Measurements from ENCODE around the gene RTBDN. TPM values are rescaled to one million over a fixed set of nuclear protein-coding genes. Genes with fewer than 3 reads are reported as not detected.
"Not testable (repeated sequence)": the region's sequence is repeated elsewhere in the genome, so short reads cannot be mapped to it uniquely, and the experiment has no call there.

The RTBDN gene
- total RNA-seq, 1 experiment from 2014 or later = 25.1 TPM

GRCh38 chr19:12797607-12798006 lies 36.8 kb downstream of the RTBDN start:
- H3K9me3 ChIP-seq (ENCODE audit: control insufficient read depth in 1 of 2, insufficient read depth in 1 of 2, low read depth in 1 of 2, low read length in 2 of 2) = not testable (repeated sequence)
- intact Hi-C loops (cut with micrococcal nuclease) = loop anchor here (2.0 kb wide), 1 partner anchor 121 kb away; no protein-coding TSS in a partner anchor
- CTCF ChIA-PET = interaction anchor here (0.6 to 6.4 kb wide), 6 partner anchors 8 to 348 kb away, joined by 3 to 123 read pairs (median 4); partner anchors contain the start of gene RNASEH2A

GRCh38 chr19:12797141-12797587 lies 37.2 kb downstream of the RTBDN start:
- H4K20me1 ChIP-seq (ENCODE audit: insufficient read depth) = no peaks in the 10 kb centered on the region
- H3K4me1 ChIP-seq (ENCODE audit: control insufficient read depth in 1 of 2, insufficient read depth in 2 of 2, low read length in 2 of 2) = peaks cover 29 to 64% of the 10 kb centered on the region in 2 experiments
- peaks cover 4 to 19% of the 10 kb centered on the region in 2 experiments; a peak in 3 of 4 replicates for H3K36me3 ChIP-seq (ENCODE audit: control insufficient read depth in 1 of 2, insufficient read depth in 2 of 2, low read length in 2 of 2)
- POLR2A ChIA-PET = interaction anchor here (0.7 kb wide), 1 partner anchor 20 kb away, joined by 3 read pairs; no protein-coding TSS in a partner anchor
- no peaks in the 10 kb centered on the region for H3K9me3 ChIP-seq (ENCODE audit: control insufficient read depth in 1 of 2, insufficient read depth in 1 of 2, low read depth in 1 of 2, low read length in 2 of 2)
- RAD21 ChIA-PET (ENCODE audit: low non-redundant PET in 1 of 2, low total read pairs in 2 of 2, uncharacterized antibody in 2 of 2, unreplicated experiment in 2 of 2) = interaction anchor here (1.8 to 3.4 kb wide), 3 partner anchors 19 to 31 kb away, joined by 5 to 15 read pairs (median 12); no protein-coding TSS in a partner anchor
- TF ChIP-seq FOSL1 (IDR thresholded peaks at IDR 0.05; ENCODE audit: low read depth) (no peak), TCF7L2 (IDR thresholded peaks at IDR 0.05; ENCODE audit: borderline replicate concordance, extremely low read depth, insufficient read depth, insufficient read length) (no peak), ZFX (IDR thresholded peaks at IDR 0.05) (no peak), POLR2A (IDR thresholded peaks at IDR 0.05; ENCODE audit: borderline replicate concordance, extremely low read depth, insufficient read depth, insufficient read length) (no peak), CEBPB (IDR thresholded peaks at IDR 0.05; ENCODE audit: low read depth) (no peak), CTCF (IDR thresholded peaks at IDR 0.05 in 2 of 3, conservative IDR thresholded peaks at IDR 0.05 in 1 of 3; ENCODE audit: borderline replicate concordance in 1 of 3, insufficient read depth in 1 of 3, low read depth in 2 of 3, low read length in 2 of 3) (no peak), SIN3A (IDR thresholded peaks at IDR 0.05; ENCODE audit: low read depth) (no peak), ELF1 (IDR thresholded peaks at IDR 0.05; ENCODE audit: borderline replicate concordance, low read depth) (no peak), YY1 (IDR thresholded peaks at IDR 0.05; ENCODE audit: extremely low read depth, insufficient replicate concordance, low read depth, low read length) (no peak)
- peaks cover 36% of the 10 kb centered on the region for H3K79me2 ChIP-seq (ENCODE audit: insufficient read depth, low read length)
- H3K27ac ChIP-seq (ENCODE audit: low read depth, low read length) = peak overlapping the region; percentile 70; the same call in 1 of the 2 replicates
- CTCF ChIA-PET = interaction anchor here (1.2 to 6.4 kb wide), 3 partner anchors 32 to 50 kb away, joined by 3 to 123 read pairs (median 87); no protein-coding TSS in a partner anchor
- H2AFZ ChIP-seq (ENCODE audit: low read depth, low read length, poor library complexity, severe bottlenecking) = no peak overlapping the region
- BruUV-seq (replicated peaks) = no TSS peak
- ATAC-seq = no peak
- no peak overlapping the region for H3K9ac ChIP-seq (ENCODE audit: low read length)
- H3K4me2 ChIP-seq (ENCODE audit: low read length) = no peak overlapping the region
- intact Hi-C loops (cut with micrococcal nuclease) = loop anchor here (2.0 kb wide), 1 partner anchor 120 kb away; no protein-coding TSS in a partner anchor
- no peaks in the 10 kb centered on the region for H3K27me3 ChIP-seq (ENCODE audit: insufficient read depth, low read length)
- no peak overlapping the region for H3K4me3 ChIP-seq (replicated peaks in 1 of 2; ENCODE audit: low read depth in 1 of 2, low read length in 2 of 2)
- DNase-seq (ENCODE audit: low read depth, low spot score) = no peak
- no peaks in the 10 kb centered on the region for H3K9me2 ChIP-seq (ENCODE audit: insufficient read depth)

More at GRCh38 chr19:12797607-12798006, 36.8 kb downstream of the RTBDN start:
- not testable (repeated sequence) for H2AFZ ChIP-seq (ENCODE audit: low read depth, low read length, poor library complexity, severe bottlenecking); ATAC-seq; H3K27me3 ChIP-seq (ENCODE audit: insufficient read depth, low read length); H4K20me1 ChIP-seq (ENCODE audit: insufficient read depth); H3K9me2 ChIP-seq (ENCODE audit: insufficient read depth); H3K9ac ChIP-seq (ENCODE audit: low read length); DNase-seq (ENCODE audit: low read depth, low spot score); H3K4me3 ChIP-seq (replicated peaks in 1 of 2; ENCODE audit: low read depth in 1 of 2, low read length in 2 of 2); BruUV-seq (replicated peaks); H3K27ac ChIP-seq (ENCODE audit: low read depth, low read length); H3K4me2 ChIP-seq (ENCODE audit: low read length)
- Histone ChIP-seq H3K36me3 (ENCODE audit: control insufficient read depth in 1 of 2, insufficient read depth in 2 of 2, low read length in 2 of 2) (peaks cover 4 to 19% of the 10 kb centered on the region in 2 experiments; a peak in 3 of 4 replicates), H3K4me1 (ENCODE audit: control insufficient read depth in 1 of 2, insufficient read depth in 2 of 2, low read length in 2 of 2) (peaks cover 32 to 66% of the 10 kb centered on the region in 2 experiments), H3K79me2 (ENCODE audit: insufficient read depth, low read length) (peaks cover 31% of the 10 kb centered on the region)
- ChIA-PET POLR2A (interaction anchor here (0.7 kb wide), 1 partner anchor 20 kb away, joined by 3 read pairs; no protein-coding TSS in a partner anchor), RAD21 (ENCODE audit: low non-redundant PET in 1 of 2, low total read pairs in 2 of 2, uncharacterized antibody in 2 of 2, unreplicated experiment in 2 of 2) (interaction anchor here (1.8 to 3.4 kb wide), 3 partner anchors 20 to 31 kb away, joined by 5 to 15 read pairs (median 12); no protein-coding TSS in a partner anchor)

Data from HCT116 (cell line).